ENCODE results near the gene SRSF10. TPM values are rescaled to one million over a fixed set of nuclear protein-coding genes. Genes with fewer than 3 reads are reported as not detected.
"Not testable (repeated sequence)": the region's sequence is repeated elsewhere in the genome, so short reads cannot be mapped to it uniquely, and the experiment has no call there.

The SRSF10 gene
- total and polyA plus RNA-seq, 4 donors: 55.1 to 251 (median 78.4) TPM

- Histone ChIP-seq H3K27ac (ENCODE audit: low read depth in 1 of 2, low read length in 1 of 2) (peak overlapping the region in 1 of 2 donors; percentile 45), H3K4me1 (ENCODE audit: control insufficient read depth in 5 of 5, insufficient read depth in 5 of 5, low read length in 5 of 5) (peaks cover 0 to 4% (median 0%) of the 10 kb centered on the region in 5 donors), H3K9ac (ENCODE audit: insufficient read depth in 1 of 2, low read length in 2 of 2) (no peak overlapping the region), H3K4me3 (no peak overlapping the region), H3K27me3 (ENCODE audit: control insufficient read depth in 3 of 3, insufficient read depth in 3 of 3, low read length in 2 of 3) (no peaks in the 10 kb centered on the region), H3K36me3 (ENCODE audit: control insufficient read depth in 4 of 4, insufficient read depth in 4 of 4, low read length in 4 of 4) (no peaks in the 10 kb centered on the region), H3K9me3 (ENCODE audit: control insufficient read depth in 4 of 4, insufficient read depth in 3 of 4, low read length in 3 of 4) (peaks cover 0 to 3% (median 0%) of the 10 kb centered on the region in 4 donors)
- ATAC-seq (ENCODE audit: insufficient read depth, low FRiP score): no peak
- DNase-seq: no peak
- TF ChIP-seq, protein P1, sequence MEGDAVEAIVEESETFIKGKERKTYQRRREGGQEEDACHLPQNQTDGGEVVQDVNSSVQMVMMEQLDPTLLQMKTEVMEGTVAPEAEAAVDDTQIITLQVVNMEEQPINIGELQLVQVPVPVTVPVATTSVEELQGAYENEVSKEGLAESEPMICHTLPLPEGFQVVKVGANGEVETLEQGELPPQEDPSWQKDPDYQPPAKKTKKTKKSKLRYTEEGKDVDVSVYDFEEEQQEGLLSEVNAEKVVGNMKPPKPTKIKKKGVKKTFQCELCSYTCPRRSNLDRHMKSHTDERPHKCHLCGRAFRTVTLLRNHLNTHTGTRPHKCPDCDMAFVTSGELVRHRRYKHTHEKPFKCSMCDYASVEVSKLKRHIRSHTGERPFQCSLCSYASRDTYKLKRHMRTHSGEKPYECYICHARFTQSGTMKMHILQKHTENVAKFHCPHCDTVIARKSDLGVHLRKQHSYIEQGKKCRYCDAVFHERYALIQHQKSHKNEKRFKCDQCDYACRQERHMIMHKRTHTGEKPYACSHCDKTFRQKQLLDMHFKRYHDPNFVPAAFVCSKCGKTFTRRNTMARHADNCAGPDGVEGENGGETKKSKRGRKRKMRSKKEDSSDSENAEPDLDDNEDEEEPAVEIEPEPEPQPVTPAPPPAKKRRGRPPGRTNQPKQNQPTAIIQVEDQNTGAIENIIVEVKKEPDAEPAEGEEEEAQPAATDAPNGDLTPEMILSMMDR (IDR thresholded peaks at IDR 0.05; ENCODE audit: control extremely low read depth, extremely low read depth): no peak
- WGBS, 2 donors: 43 to 77% methylated on average over 3 to 4 of the region's 5 CpGs
Measured at GRCh38 chr1:24010650-24011049, 30.5 kb upstream of the SRSF10 start.

- Histone ChIP-seq H3K27ac (ENCODE audit: low read depth in 1 of 2, low read length in 1 of 2) (no peak overlapping the region), H3K9ac (ENCODE audit: insufficient read depth in 1 of 2, low read length in 2 of 2) (no peak overlapping the region)
Measured at GRCh38 chr1:24009406-24009805, 29.3 kb upstream of the SRSF10 start.

DNA sequence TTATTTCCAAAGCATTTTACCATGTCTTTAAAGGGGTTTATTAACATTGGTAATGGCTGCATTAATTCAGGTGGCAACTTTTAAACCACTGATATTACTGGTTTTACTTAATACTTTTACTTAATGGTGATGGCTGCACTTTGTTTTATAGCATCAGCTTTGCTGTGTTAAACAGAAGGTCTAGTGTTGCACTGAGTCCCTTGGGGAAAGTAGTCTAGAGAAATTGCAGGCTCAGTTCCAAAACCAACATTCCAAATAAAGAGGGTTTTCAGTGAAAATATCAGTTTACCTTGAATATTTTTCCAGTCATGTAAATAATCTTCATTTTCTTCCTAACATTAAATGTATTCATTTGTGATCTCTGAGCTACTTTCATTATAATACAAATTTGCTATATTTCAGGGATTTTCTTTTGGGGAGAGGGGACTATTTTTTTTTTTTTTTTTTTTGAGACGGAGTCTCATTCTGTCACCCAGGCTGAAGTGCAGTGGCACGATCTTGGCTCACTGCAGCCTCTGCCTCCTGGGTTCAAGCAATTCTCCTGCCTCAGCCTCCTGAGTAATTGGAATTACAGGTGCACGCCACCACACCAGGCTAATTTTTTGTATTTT is 28.6 kb upstream of the SRSF10 start:
- H3K27me3 ChIP-seq (ENCODE audit: control insufficient read depth in 3 of 3, insufficient read depth in 3 of 3, low read length in 2 of 3); H3K9me3 ChIP-seq (ENCODE audit: control insufficient read depth in 4 of 4, insufficient read depth in 3 of 4, low read length in 3 of 4); H3K9ac ChIP-seq (ENCODE audit: insufficient read depth in 1 of 2, low read length in 2 of 2); H3K4me3 ChIP-seq; H3K4me1 ChIP-seq (ENCODE audit: control insufficient read depth in 5 of 5, insufficient read depth in 5 of 5, low read length in 5 of 5); ATAC-seq (ENCODE audit: insufficient read depth, low FRiP score); H3K27ac ChIP-seq (ENCODE audit: low read depth in 1 of 2, low read length in 1 of 2); H3K36me3 ChIP-seq (ENCODE audit: control insufficient read depth in 4 of 4, insufficient read depth in 4 of 4, low read length in 4 of 4): not testable (repeated sequence)
- peak in 2 of 3 donors; percentile 35 to 59 for DNase-seq
- WGBS, 2 donors: 0 to 43% methylated on average over 1 to 3 of the region's 3 CpGs

More at GRCh38 chr1:24009406-24009805, 29.3 kb upstream of the SRSF10 start:
- no peak for ATAC-seq (ENCODE audit: insufficient read depth, low FRiP score)
- no peaks in the 10 kb centered on the region for H3K27me3 ChIP-seq (ENCODE audit: control insufficient read depth in 3 of 3, insufficient read depth in 3 of 3, low read length in 2 of 3)
- 87 to 94% methylated on average over 1 of the region's 1 CpG for WGBS, 2 donors
- TF ChIP-seq, protein P1 (IDR thresholded peaks at IDR 0.05; ENCODE audit: control extremely low read depth, extremely low read depth): no peak
- DNase-seq: no peak
- H3K4me3 ChIP-seq: no peak overlapping the region
- no peaks in the 10 kb centered on the region for H3K36me3 ChIP-seq (ENCODE audit: control insufficient read depth in 4 of 4, insufficient read depth in 4 of 4, low read length in 4 of 4)
- H3K9me3 ChIP-seq (ENCODE audit: control insufficient read depth in 4 of 4, insufficient read depth in 3 of 4, low read length in 3 of 4): peaks cover 0 to 3% (median 0%) of the 10 kb centered on the region in 4 donors
- H3K4me1 ChIP-seq (ENCODE audit: control insufficient read depth in 5 of 5, insufficient read depth in 5 of 5, low read length in 5 of 5): no peaks in the 10 kb centered on the region

DNA sequence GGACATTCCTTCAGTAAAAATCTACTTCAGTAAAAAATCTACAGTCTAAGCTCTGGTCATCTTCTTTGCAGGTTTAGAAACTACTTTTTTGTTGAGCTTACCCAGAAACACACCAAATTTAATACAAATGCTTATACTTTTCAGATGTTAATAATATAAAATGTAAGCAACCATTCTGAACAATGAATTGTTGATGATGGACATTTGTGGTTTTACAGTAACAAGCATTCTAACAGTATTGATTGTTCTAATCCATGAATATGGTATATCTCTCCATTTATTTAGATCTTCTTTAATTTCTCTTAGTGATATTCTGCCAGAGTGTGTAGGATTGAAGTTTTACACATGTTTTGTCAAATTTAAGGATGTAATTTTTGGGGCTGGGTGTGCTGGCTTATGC is 27.0 kb upstream of the SRSF10 start:
- TF ChIP-seq, protein P1 (IDR thresholded peaks at IDR 0.05; ENCODE audit: control extremely low read depth, extremely low read depth): no peak
- no peak overlapping the region for H3K9ac ChIP-seq (ENCODE audit: insufficient read depth in 1 of 2, low read length in 2 of 2)
- no peak overlapping the region for H3K27ac ChIP-seq (ENCODE audit: low read depth in 1 of 2, low read length in 1 of 2)
- no peak overlapping the region for H3K4me3 ChIP-seq
- ATAC-seq (ENCODE audit: insufficient read depth, low FRiP score) (no peak), DNase-seq (no peak)
- no peaks in the 10 kb centered on the region for H3K27me3 ChIP-seq (ENCODE audit: control insufficient read depth in 3 of 3, insufficient read depth in 3 of 3, low read length in 2 of 3)
- H3K4me1 ChIP-seq (ENCODE audit: control insufficient read depth in 5 of 5, insufficient read depth in 5 of 5, low read length in 5 of 5): peaks cover 0 to 2% (median 0%) of the 10 kb centered on the region in 5 donors
- no peaks in the 10 kb centered on the region for H3K36me3 ChIP-seq (ENCODE audit: control insufficient read depth in 4 of 4, insufficient read depth in 4 of 4, low read length in 4 of 4)
- peaks cover 0 to 3% (median 0%) of the 10 kb centered on the region in 4 donors for H3K9me3 ChIP-seq (ENCODE audit: control insufficient read depth in 4 of 4, insufficient read depth in 3 of 4, low read length in 3 of 4)
